GM21515 (cell line): ENCODE measurements around the gene TRPM3.

Experiments
- ATAC-seq: cut with Tn5 transposase; IDR thresholded peaks from one replicate; pipeline ENCODE4 v1.9.1; 2021; ENCODE audit not compliant: unreplicated experiment

The TRPM3 gene

DNA sequence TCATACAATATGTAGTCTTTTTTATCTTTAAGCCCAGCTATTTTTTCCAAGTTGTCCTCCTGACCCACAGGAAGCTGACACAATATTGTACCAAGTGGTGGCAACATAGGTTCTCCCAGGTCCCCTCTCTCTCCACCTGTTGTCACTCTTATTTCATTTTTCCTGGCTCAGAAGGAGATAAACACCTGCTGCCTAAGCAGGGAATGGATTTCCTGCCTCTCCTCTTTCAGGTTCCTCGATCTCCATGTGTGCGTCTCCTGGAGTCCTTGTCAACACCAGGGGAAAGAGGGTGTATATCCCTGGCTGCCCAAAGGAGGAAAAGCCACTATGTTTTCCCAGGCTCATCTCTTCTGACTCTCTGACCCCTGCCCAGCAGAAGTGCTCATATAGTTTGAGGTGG lies 625.2 kb downstream of the TRPM3 start:
- ATAC-seq, result no peak

DNA sequence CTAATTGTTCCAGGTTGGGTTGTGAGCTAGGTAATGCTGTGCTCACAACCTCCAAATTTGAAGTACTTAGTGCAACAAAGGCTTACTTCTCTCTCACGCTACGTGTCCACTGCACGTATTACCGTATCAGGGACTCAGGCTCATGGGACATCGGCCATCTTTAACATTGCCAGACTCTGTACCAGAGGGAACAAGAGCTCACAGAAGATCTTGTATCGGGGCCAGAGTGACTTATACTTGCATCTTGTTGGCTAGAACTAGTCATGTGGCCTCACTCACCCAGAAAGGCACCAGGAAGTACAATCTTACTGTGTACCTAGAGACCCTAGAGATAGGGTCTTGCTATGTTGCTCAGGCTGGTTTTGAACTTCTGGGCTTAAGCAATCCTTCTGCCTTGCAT lies 625.9 kb downstream of the TRPM3 start:
- no peak for ATAC-seq

DNA sequence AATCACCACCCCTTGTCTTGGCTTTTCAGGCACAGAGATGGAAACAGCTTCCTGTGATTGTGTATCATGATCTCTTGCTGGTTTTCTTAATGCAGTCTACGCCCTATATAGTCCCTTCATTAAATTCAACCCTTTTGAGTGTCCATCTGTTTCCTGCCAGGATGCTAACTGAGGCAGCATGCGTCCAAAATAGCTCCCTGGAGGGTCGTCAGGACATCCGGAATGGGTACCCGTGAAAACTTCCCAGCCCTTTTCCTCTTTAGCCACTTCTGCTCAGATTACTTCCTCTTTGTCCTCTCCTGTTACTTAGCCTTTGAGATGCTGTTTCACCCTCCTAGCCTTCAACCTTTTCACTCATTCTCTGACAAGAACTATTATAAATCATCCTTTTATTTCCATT lies 627.2 kb downstream of the TRPM3 start:
- no peak for ATAC-seq

- ATAC-seq, result no peak
These were observed 628.4 kb downstream of the TRPM3 start for GRCh38 chr9:70493029-70493428.

DNA sequence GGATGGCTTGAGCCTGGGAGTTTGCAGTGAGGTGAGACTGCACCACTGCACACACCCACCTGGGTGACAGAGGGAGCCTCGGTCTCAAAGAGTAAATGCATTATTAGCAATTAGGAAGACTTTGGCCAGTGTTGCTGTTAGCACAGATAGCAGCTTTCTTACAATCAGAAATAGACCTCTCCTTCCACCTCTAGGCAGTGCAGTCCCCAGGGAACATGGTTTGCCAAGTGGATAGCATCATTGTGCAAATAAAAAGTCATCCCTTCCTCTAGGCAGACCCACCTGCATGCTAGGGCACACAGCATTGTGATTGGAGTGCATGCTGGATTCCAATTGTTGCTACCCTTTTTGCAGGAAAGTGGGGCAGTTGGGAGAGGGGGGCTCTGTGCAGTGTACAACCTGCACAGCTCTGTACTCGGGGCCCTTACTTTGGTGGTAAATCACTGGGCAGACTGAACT lies 629.1 kb downstream of the TRPM3 start:
- no peak for ATAC-seq

GRCh38 chr9:70491426-70492318 lies 629.7 kb downstream of the TRPM3 start:
- ATAC-seq, result no peak

DNA sequence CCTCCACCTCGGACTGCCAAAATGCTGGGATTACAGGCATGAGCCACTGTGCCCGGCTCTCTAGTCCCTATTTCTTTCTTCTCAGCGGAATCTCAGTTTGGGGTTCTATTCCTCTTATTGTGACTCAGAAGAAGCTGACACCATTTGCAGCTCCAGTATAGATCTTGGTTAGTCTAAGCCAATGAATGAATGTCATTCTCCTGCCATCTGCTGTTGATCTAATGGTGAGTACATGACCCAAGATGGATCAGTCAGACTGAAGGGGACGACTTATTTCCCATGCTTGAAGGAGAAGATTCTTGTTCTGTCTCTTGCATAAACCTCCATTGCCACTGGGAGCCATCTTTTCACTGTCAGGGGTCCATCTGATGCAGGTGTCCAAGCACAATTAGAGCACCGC lies 630.9 kb downstream of the TRPM3 start:
- ATAC-seq, result no peak

- ATAC-seq, result no peak
These were observed 632.7 kb downstream of the TRPM3 start for GRCh38 chr9:70488793-70489105.

DNA sequence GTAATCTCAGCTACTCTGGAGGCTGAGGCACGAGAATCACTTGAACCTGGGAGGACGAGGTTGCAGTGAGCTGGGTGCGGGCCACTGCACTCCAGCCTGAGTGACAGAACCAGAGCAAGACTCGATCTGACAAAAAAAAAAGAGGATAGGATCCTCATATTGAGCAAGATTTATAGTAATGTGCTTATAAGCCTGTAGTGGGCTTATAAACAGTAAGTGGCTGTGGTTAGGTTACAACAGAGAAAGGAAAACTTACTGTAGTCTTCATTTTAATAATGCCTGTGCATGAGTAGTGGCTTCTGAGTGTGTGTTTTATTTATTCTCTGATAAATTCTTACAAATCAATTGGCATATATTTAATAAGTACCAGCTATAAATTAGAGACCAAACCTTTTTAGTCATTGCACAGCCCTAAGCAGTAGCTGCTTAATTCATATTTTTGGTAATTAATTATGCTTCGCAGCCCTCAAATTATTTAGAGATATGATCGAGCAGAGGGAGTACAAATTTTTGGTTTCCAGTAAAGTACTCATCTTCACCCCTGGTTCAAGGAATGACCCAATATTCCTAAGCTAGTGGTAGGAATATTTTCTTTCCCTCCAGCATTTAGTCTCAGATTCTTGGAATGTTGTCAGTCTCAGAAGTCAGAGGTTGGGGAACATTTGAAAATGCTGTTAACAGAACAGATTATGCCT lies 633.2 kb downstream of the TRPM3 start:
- no peak for ATAC-seq

GRCh38 chr9:70486127-70486526 lies 635.3 kb downstream of the TRPM3 start:
- ATAC-seq, result no peak

- no peak for ATAC-seq
These were observed 636.1 kb downstream of the TRPM3 start for GRCh38 chr9:70485273-70485858.

DNA sequence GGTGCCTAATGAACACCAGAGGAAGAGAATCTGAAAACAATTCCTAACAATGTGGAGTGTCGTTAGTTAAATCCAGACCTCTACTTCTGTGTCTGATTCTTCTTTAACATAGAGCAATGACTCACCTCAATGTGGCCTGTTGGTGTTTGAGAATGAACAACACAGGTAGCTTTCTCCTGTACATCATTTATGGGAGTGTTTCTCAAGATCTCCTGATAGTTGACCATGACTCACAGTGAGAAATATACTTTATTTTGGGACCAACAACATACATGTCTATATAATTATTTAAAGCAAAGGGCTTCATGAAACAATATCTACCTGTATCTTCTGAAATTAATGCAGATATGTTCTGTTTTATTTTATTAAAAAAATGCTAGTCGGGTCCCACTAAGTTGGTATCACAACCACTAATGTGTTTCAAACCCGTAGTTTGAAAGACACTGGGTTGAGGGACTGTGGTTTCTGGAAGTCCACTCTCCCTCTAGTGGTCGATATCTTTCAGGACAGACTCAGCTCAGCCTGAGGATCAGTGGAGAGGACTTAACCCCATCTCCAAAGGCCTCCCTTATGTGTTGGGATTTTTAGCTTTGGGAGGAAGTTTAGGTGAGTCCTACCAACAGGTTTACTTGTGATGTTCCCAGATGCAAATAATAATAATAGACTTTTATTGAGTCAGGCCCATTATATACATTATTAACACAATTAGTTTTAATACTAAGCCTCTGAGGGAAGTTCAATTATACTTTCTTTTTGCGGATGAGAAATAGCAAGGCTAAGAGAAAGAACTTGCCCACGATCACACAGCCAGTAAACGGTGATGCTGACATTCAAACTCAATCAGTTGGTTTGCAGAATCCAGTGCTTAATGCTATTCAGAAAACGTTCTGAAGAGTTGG lies 636.9 kb downstream of the TRPM3 start:
- peak; percentile 79 for ATAC-seq

- ATAC-seq, result no peak
These were observed 640.0 kb downstream of the TRPM3 start for GRCh38 chr9:70481471-70481870.

DNA sequence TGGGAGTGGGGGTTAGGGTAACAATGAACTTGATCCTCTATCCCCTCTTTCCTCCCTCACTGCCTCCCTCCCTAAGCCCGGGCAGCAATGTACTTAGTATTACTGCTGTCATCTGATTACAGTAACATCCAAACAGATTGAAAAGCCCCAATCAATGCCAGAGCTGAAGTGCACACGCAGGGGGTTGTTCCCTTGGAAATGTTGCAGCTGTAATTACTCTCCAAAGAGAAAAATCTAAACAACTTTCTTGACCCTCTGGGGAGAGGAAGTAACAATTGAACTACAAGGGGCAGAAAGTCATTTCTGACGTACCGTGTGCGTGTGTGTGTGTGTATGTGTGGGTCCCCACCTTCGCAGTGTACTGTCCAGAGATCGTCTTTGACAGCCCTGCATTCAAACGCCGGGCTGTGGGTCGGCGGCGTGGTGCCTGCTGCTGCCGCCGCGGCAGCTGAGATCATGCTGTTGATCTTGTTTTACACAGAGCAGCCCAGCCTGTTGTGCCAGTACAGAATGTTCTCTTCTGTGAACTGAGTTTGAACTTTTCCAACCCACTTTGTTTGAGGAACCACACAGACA lies 640.9 kb downstream of the TRPM3 start:
- no peak for ATAC-seq

GRCh38 chr9:70479880-70480291 lies 641.5 kb downstream of the TRPM3 start:
- ATAC-seq, result no peak
